HG03196 (cell line): ENCODE data around the gene FAM114A1.
"Not testable (repeated sequence)": the region's sequence is repeated elsewhere in the genome, so short reads cannot be mapped to it uniquely, and the experiment has no call there.

Source experiments
- ATAC-seq: cut with Tn5 transposase; IDR thresholded peaks from one replicate; pipeline ENCODE4 v1.9.1; 2021; ENCODE audit not compliant: unreplicated experiment

Gene FAM114A1

GRCh38 chr4:38898245-38898644 lies 30.6 kb downstream of the FAM114A1 start:
- ATAC-seq, result no peak

- no peak for ATAC-seq
These were observed 34.6 kb downstream of the FAM114A1 start for GRCh38 chr4:38902221-38902620.

- ATAC-seq, result no peak
These were observed 35.1 kb downstream of the FAM114A1 start for GRCh38 chr4:38902695-38903094.

- ATAC-seq, result no peak
These were observed 36.6 kb downstream of the FAM114A1 start for GRCh38 chr4:38904090-38904666.

GRCh38 chr4:38904682-38905081 lies 37.1 kb downstream of the FAM114A1 start:
- ATAC-seq, result no peak

GRCh38 chr4:38905652-38906385 lies 38.2 kb downstream of the FAM114A1 start:
- no peak for ATAC-seq

GRCh38 chr4:38907696-38908270 lies 40.2 kb downstream of the FAM114A1 start:
- ATAC-seq, result no peak

- ATAC-seq, result no peak
These were observed 41.4 kb downstream of the FAM114A1 start for GRCh38 chr4:38909015-38909414.

GRCh38 chr4:38911257-38911656 lies 43.7 kb downstream of the FAM114A1 start:
- ATAC-seq, result no peak

- ATAC-seq, result no peak
These were observed 47.2 kb downstream of the FAM114A1 start for GRCh38 chr4:38914854-38915253.

GRCh38 chr4:38916267-38916666 lies 48.7 kb downstream of the FAM114A1 start:
- ATAC-seq, result not testable (repeated sequence)

GRCh38 chr4:38917481-38918025 lies 49.9 kb downstream of the FAM114A1 start:
- ATAC-seq, result no peak

- no peak for ATAC-seq
These were observed 51.9 kb downstream of the FAM114A1 start for GRCh38 chr4:38919494-38919893.

GRCh38 chr4:38920186-38920585 lies 52.6 kb downstream of the FAM114A1 start:
- no peak for ATAC-seq

- ATAC-seq, result no peak
These were observed 53.1 kb downstream of the FAM114A1 start for GRCh38 chr4:38920677-38921076.

- no peak for ATAC-seq
These were observed 53.5 kb downstream of the FAM114A1 start for GRCh38 chr4:38921151-38921550.

GRCh38 chr4:38923746-38924145 lies 56.1 kb downstream of the FAM114A1 start:
- no peak for ATAC-seq

- no peak for ATAC-seq
These were observed 56.7 kb downstream of the FAM114A1 start for GRCh38 chr4:38924353-38924752.

- ATAC-seq, result no peak
These were observed 58.1 kb downstream of the FAM114A1 start for GRCh38 chr4:38925492-38926413.

GRCh38 chr4:38926896-38927295 lies 59.3 kb downstream of the FAM114A1 start:
- ATAC-seq, result no peak

GRCh38 chr4:38928568-38928967 lies 61.0 kb downstream of the FAM114A1 start:
- no peak for ATAC-seq
